Sigmoid colon (tissue), 4 donors: Measurements from ENCODE around the gene PWP2.

Source experiments
- EP300 ChIP-seq, 4 donors: sonication (generic); formaldehyde crosslinking; IDR thresholded peaks; one replicate each; pipeline ENCODE4 v1.6.1; 2017; ENCODE audit warnings: antibody characterized with exemption in 4 of 4
- POLR2A ChIP-seq, 2 donors: fragments of 450-650 bp; IDR thresholded peaks; one replicate each; pipeline ENCODE4 v1.6.1; 2016; ENCODE audit warnings: antibody characterized with exemption in 2 of 2, mild to moderate bottlenecking in 2 of 2, moderate library complexity in 2 of 2
- POLR2AphosphoS5 ChIP-seq, 4 donors: sonication (generic); formaldehyde crosslinking; IDR thresholded peaks; one replicate each; pipeline ENCODE4 v1.6.1; 2017; ENCODE audit warnings: antibody characterized with exemption in 4 of 4
- TF ChIP-seq, protein P1 (sequence below), 4 experiments: fragments of 450-650 bp in 3 of 4; fragments of 200-600 bp in 1 of 4; IDR thresholded peaks; one replicate each; pipeline ENCODE4 v1.5.1; 2016 to 2019; ENCODE audit warnings: antibody characterized with exemption in 4 of 4, mild to moderate bottlenecking in 3 of 4, moderate library complexity in 2 of 4

DNA sequence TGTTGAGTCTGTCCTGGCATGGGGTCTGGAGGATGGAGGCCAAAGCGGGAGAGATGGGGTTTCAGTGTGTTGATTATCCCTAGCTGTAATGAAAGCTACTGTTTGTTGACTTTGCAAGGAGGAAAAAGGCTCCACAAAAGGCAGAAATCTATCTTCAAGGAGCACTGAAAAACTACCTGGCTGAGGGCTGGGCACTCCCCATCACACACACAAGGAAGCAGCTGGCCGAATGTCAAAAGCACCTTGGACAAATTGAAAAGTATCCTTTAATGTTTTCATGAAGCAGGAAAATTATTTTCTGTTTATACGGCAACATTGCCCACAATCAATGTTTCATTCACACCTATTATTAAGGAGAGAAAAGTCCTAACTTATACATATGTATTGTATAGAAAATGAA, 27.8 kb upstream of the PWP2 start:
- TF ChIP-seq, protein P1, sequence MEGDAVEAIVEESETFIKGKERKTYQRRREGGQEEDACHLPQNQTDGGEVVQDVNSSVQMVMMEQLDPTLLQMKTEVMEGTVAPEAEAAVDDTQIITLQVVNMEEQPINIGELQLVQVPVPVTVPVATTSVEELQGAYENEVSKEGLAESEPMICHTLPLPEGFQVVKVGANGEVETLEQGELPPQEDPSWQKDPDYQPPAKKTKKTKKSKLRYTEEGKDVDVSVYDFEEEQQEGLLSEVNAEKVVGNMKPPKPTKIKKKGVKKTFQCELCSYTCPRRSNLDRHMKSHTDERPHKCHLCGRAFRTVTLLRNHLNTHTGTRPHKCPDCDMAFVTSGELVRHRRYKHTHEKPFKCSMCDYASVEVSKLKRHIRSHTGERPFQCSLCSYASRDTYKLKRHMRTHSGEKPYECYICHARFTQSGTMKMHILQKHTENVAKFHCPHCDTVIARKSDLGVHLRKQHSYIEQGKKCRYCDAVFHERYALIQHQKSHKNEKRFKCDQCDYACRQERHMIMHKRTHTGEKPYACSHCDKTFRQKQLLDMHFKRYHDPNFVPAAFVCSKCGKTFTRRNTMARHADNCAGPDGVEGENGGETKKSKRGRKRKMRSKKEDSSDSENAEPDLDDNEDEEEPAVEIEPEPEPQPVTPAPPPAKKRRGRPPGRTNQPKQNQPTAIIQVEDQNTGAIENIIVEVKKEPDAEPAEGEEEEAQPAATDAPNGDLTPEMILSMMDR (IDR thresholded peaks at IDR 0.05), result no peak
- TF ChIP-seq POLR2A (IDR thresholded peaks at IDR 0.05) (no peak), EP300 (IDR thresholded peaks at IDR 0.05) (no peak), POLR2AphosphoS5 (IDR thresholded peaks at IDR 0.05) (no peak)
